ENCODE results near the gene TSPAN12.
"Not testable (repeated sequence)": the region's sequence is repeated elsewhere in the genome, so short reads cannot be mapped to it uniquely, and the experiment has no call there.

TSPAN12 gene

DNA sequence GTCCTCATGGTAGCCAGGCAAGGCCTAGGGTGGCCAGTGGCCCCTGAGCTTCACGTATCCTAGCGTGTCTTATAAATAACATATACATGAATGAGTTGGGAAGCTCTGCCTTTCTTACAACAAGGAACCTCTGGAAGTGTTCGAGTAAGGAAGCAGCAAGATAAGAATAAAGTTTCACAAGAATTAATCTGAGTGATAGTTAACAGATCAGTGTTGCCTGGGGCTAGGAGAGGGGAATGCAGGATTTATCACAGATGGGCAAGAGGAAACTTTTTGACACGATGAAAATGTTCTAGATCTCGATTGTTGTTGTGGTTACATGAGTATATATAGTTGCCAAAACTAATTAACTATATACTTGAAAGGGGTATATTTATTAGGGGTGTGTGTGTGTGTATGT is 74.2 kb downstream of the TSPAN12 start:
- 100% methylated on average over 1 of the region's 5 CpGs; no CpG with 5 or more reads in 1 of the 2 experiments for WGBS, 2 experiments (ENCODE audit: insufficient coverage in 2 of 2)
- Histone ChIP-seq H3K36me3 (ENCODE audit: control insufficient read depth, insufficient read depth, low read length) (no peaks in the 10 kb centered on the region), H3K9me3 (ENCODE audit: control insufficient read depth, low read length) (peaks cover 4% of the 10 kb centered on the region), H3K4me3 (ENCODE audit: extremely low read depth, insufficient read depth, low read length, poor library complexity, severe bottlenecking) (no peak overlapping the region), H3K4me1 (ENCODE audit: control insufficient read depth, insufficient read depth, low read length, poor library complexity, severe bottlenecking) (no peaks in the 10 kb centered on the region), H3K27ac (ENCODE audit: low read depth, low read length, severe bottlenecking) (no peak overlapping the region)

GRCh38 chr7:120783273-120783672 is 74.7 kb downstream of the TSPAN12 start:
- Histone ChIP-seq H3K4me1 (ENCODE audit: control insufficient read depth, insufficient read depth, low read length, poor library complexity, severe bottlenecking) (no peaks in the 10 kb centered on the region), H3K36me3 (ENCODE audit: control insufficient read depth, insufficient read depth, low read length) (no peaks in the 10 kb centered on the region), H3K4me3 (ENCODE audit: extremely low read depth, insufficient read depth, low read length, poor library complexity, severe bottlenecking) (no peak overlapping the region), H3K27ac (ENCODE audit: low read depth, low read length, severe bottlenecking) (no peak overlapping the region), H3K9me3 (ENCODE audit: control insufficient read depth, low read length) (peaks cover 4% of the 10 kb centered on the region)
- WGBS, 2 experiments (ENCODE audit: insufficient coverage in 2 of 2) = 92 to 100% methylated on average over 2 to 3 of the region's 6 CpGs

DNA sequence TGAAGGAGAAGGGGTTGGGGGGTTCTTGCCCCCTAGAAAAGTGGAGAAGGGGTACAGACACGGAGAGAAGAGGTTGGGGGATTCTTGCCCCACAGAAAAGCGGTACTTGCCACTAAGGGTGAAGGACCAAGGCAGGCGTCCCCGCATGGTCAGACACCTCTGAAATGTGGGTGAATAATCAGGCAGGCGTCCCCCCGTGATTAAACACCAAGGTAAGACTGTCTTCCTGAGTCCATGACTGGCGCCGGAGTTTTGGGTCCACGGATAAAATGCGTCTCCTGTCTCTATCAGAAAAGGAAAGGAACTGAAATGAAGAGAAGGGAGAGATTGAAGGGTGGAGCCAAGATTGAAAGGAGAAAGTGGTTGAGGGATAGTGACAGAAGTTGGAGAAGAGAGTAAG is 76.0 kb downstream of the TSPAN12 start:
- WGBS, 2 experiments (ENCODE audit: insufficient coverage in 2 of 2) = 92 to 93% methylated on average over 7 to 10 of the region's 10 CpGs
- not testable (repeated sequence) for H3K4me1 ChIP-seq (ENCODE audit: control insufficient read depth, insufficient read depth, low read length, poor library complexity, severe bottlenecking); H3K9me3 ChIP-seq (ENCODE audit: control insufficient read depth, low read length)

DNA sequence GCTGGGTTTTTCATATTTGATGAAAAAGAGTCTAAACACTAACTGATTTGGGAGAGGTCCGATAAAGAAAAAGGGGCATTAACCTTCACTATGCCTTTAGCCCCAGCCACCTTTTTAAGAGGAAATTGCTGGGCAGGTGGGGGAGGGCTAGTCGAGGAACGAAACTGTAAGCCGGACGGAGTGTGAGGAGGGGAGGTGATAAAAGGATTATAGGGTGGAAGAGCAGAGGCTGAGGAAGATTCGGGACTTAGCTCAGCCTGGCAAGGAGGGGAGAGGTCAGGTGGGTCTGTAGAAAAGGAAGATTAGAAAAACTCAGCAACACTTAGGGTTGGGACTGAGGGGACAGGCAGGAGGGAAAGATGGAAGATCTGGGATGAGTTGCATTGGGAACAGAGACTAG is 77.0 kb downstream of the TSPAN12 start:
- WGBS, 2 experiments (ENCODE audit: insufficient coverage in 2 of 2) = 76 to 86% methylated on average over 3 to 5 of the region's 6 CpGs
- H3K27ac ChIP-seq (ENCODE audit: low read depth, low read length, severe bottlenecking) = no peak overlapping the region

More for the DNA sequence above, 76.0 kb downstream of the TSPAN12 start:
- not testable (repeated sequence) for H3K4me3 ChIP-seq (ENCODE audit: extremely low read depth, insufficient read depth, low read length, poor library complexity, severe bottlenecking); H3K27ac ChIP-seq (ENCODE audit: low read depth, low read length, severe bottlenecking); H3K36me3 ChIP-seq (ENCODE audit: control insufficient read depth, insufficient read depth, low read length)

GRCh38 chr7:120780451-120780850 is 77.5 kb downstream of the TSPAN12 start:
- not testable (repeated sequence) for H3K9me3 ChIP-seq (ENCODE audit: control insufficient read depth, low read length); H3K27ac ChIP-seq (ENCODE audit: low read depth, low read length, severe bottlenecking); H3K36me3 ChIP-seq (ENCODE audit: control insufficient read depth, insufficient read depth, low read length); H3K4me1 ChIP-seq (ENCODE audit: control insufficient read depth, insufficient read depth, low read length, poor library complexity, severe bottlenecking); H3K4me3 ChIP-seq (ENCODE audit: extremely low read depth, insufficient read depth, low read length, poor library complexity, severe bottlenecking)
- WGBS, 2 experiments (ENCODE audit: insufficient coverage in 2 of 2) = 92 to 100% methylated on average over 2 to 6 of the region's 7 CpGs

More for the DNA sequence above, 77.0 kb downstream of the TSPAN12 start:
- Histone ChIP-seq H3K4me1 (ENCODE audit: control insufficient read depth, insufficient read depth, low read length, poor library complexity, severe bottlenecking) (no peaks in the 10 kb centered on the region), H3K36me3 (ENCODE audit: control insufficient read depth, insufficient read depth, low read length) (no peaks in the 10 kb centered on the region), H3K9me3 (ENCODE audit: control insufficient read depth, low read length) (peaks cover 4% of the 10 kb centered on the region), H3K4me3 (ENCODE audit: extremely low read depth, insufficient read depth, low read length, poor library complexity, severe bottlenecking) (no peak overlapping the region)

DNA sequence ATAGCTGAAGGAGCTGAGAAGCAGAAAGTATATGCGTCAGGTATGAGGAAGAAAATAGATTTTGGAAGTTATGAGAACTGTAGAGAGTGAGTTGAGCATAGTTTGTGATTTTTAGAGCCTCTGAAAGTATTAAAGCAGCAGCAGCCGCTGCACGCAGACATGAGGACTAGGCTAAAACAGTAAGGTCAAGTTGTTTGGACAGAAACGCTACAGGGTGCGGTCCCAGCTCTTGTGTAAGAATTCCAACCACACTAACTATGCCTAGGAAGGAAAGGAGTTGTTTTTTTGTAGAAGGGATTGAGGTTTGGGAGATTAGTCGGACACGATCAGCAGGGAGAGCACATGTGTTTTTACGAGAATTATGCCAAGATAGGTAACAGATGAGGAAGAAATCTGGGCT is 78.9 kb downstream of the TSPAN12 start:
- not testable (repeated sequence) for H3K9me3 ChIP-seq (ENCODE audit: control insufficient read depth, low read length); H3K36me3 ChIP-seq (ENCODE audit: control insufficient read depth, insufficient read depth, low read length); H3K4me3 ChIP-seq (ENCODE audit: extremely low read depth, insufficient read depth, low read length, poor library complexity, severe bottlenecking); H3K27ac ChIP-seq (ENCODE audit: low read depth, low read length, severe bottlenecking); H3K4me1 ChIP-seq (ENCODE audit: control insufficient read depth, insufficient read depth, low read length, poor library complexity, severe bottlenecking)
- WGBS, 2 experiments (ENCODE audit: insufficient coverage in 2 of 2) = 96 to 98% methylated on average over 4 to 5 of the region's 8 CpGs

DNA sequence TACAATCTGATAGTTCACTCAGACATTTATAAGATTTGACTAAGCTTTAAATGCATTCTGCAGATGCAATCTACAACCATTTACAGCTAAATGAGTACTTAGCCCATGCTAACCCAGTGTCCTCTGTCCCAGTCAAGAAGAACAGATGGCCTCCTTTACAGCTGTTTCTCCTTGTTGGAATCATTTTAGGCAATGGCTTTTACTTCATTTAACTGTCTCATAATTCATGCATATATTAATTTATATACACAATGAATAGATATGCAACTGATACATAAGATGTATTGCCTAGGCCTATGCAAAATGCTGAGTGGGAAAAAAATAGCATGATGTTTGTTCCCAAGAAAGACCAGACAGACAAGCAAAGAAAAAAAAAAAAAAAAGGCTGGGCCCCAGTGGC is 82.2 kb downstream of the TSPAN12 start:
- no peaks in the 10 kb centered on the region for H3K36me3 ChIP-seq (ENCODE audit: control insufficient read depth, insufficient read depth, low read length)
- no peak overlapping the region for H3K4me3 ChIP-seq (ENCODE audit: extremely low read depth, insufficient read depth, low read length, poor library complexity, severe bottlenecking)
- H3K4me1 ChIP-seq (ENCODE audit: control insufficient read depth, insufficient read depth, low read length, poor library complexity, severe bottlenecking) = no peaks in the 10 kb centered on the region
- H3K27ac ChIP-seq (ENCODE audit: low read depth, low read length, severe bottlenecking) = no peak overlapping the region
- no peaks in the 10 kb centered on the region for H3K9me3 ChIP-seq (ENCODE audit: control insufficient read depth, low read length)

DNA sequence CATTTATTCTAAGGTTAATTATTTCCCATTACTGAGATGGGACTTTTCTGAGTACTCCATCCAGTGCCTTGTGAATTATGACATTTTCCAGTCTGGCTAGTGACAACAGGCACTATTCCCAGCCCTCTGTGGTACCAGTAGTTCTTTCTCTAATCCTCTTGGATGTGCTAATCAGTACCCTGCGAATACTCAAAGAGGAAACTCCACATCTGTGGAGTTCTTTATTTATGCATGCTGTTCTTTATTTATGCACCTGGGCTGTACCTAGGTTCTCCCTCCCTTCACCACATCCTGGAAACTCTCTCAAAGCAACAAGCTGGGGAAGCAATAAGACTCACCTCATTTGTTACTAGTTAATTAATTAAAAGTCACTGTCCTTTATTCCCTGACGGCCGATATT is 83.5 kb downstream of the TSPAN12 start:
- H3K36me3 ChIP-seq (ENCODE audit: control insufficient read depth, insufficient read depth, low read length) = no peaks in the 10 kb centered on the region
- H3K27ac ChIP-seq (ENCODE audit: low read depth, low read length, severe bottlenecking) = no peak overlapping the region
- no peaks in the 10 kb centered on the region for H3K4me1 ChIP-seq (ENCODE audit: control insufficient read depth, insufficient read depth, low read length, poor library complexity, severe bottlenecking)
- no peaks in the 10 kb centered on the region for H3K9me3 ChIP-seq (ENCODE audit: control insufficient read depth, low read length)
- H3K4me3 ChIP-seq (ENCODE audit: extremely low read depth, insufficient read depth, low read length, poor library complexity, severe bottlenecking) = no peak overlapping the region
- 60% methylated on average over 1 of the region's 3 CpGs; no CpG with 5 or more reads in 1 of the 2 experiments for WGBS, 2 experiments (ENCODE audit: insufficient coverage in 2 of 2)

GRCh38 chr7:120770206-120770605 is 87.7 kb downstream of the TSPAN12 start:
- Histone ChIP-seq H3K4me3 (ENCODE audit: extremely low read depth, insufficient read depth, low read length, poor library complexity, severe bottlenecking) (no peak overlapping the region), H3K4me1 (ENCODE audit: control insufficient read depth, insufficient read depth, low read length, poor library complexity, severe bottlenecking) (no peaks in the 10 kb centered on the region), H3K27ac (ENCODE audit: low read depth, low read length, severe bottlenecking) (no peak overlapping the region), H3K9me3 (ENCODE audit: control insufficient read depth, low read length) (no peaks in the 10 kb centered on the region), H3K36me3 (ENCODE audit: control insufficient read depth, insufficient read depth, low read length) (no peaks in the 10 kb centered on the region)
- 100% methylated on average over 2 of the region's 3 CpGs for WGBS, 2 experiments (ENCODE audit: insufficient coverage in 2 of 2)

DNA sequence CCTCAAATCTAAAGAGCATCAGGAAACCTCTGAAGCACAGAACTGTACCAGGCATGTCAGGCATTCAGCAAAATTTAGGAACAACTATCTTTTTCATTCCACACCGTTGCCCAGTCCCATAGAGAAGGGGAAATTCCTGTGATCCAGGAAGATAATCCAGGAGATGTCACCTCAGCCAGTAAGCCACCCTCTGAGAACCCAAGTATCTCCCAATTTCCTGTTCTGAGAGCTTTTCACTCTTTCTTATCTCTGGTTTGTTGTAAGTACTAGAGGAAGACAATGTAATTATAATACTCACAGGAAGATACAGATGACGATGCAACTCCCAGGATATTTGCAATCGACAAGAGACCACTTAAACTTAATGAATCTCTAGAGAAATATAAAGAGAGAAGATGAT is 97.1 kb downstream of the TSPAN12 start:
- Histone ChIP-seq H3K4me3 (ENCODE audit: extremely low read depth, insufficient read depth, low read length, poor library complexity, severe bottlenecking) (no peak overlapping the region), H3K27ac (ENCODE audit: low read depth, low read length, severe bottlenecking) (no peak overlapping the region), H3K9me3 (ENCODE audit: control insufficient read depth, low read length) (no peaks in the 10 kb centered on the region), H3K4me1 (ENCODE audit: control insufficient read depth, insufficient read depth, low read length, poor library complexity, severe bottlenecking) (no peaks in the 10 kb centered on the region), H3K36me3 (ENCODE audit: control insufficient read depth, insufficient read depth, low read length) (no peaks in the 10 kb centered on the region)
- 60 to 73% methylated on average over 1 to 3 of the region's 3 CpGs for WGBS, 2 experiments (ENCODE audit: insufficient coverage in 2 of 2)

DNA sequence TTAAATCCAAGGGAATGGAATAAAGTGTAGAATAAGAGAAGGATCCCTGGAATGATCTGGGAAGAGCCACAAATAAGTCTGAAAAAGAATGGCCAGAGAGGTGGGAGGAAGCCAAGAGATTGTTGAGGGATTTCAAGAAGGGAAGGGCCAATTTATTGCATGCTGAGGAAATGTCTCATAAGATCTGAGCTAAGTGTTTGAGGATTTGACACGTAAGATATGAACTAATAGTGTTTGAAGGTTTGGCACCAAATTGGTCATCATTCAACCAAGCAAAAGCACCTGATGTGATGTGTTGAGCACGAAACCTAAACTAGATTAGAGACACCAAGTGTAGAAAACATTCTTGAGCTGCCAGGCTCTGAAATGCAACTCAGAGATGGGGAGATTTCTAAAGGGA is 97.9 kb downstream of the TSPAN12 start:
- Histone ChIP-seq H3K36me3 (ENCODE audit: control insufficient read depth, insufficient read depth, low read length) (no peaks in the 10 kb centered on the region), H3K9me3 (ENCODE audit: control insufficient read depth, low read length) (no peaks in the 10 kb centered on the region), H3K27ac (ENCODE audit: low read depth, low read length, severe bottlenecking) (no peak overlapping the region), H3K4me3 (ENCODE audit: extremely low read depth, insufficient read depth, low read length, poor library complexity, severe bottlenecking) (no peak overlapping the region), H3K4me1 (ENCODE audit: control insufficient read depth, insufficient read depth, low read length, poor library complexity, severe bottlenecking) (no peaks in the 10 kb centered on the region)
- 86 to 100% methylated on average over 1 of the region's 2 CpGs for WGBS, 2 experiments (ENCODE audit: insufficient coverage in 2 of 2)

GRCh38 chr7:120743128-120743527 is 114.8 kb downstream of the TSPAN12 start:
- WGBS, 2 experiments (ENCODE audit: insufficient coverage in 2 of 2) = 88 to 95% methylated on average over 2 of the region's 3 CpGs
- Histone ChIP-seq H3K36me3 (ENCODE audit: control insufficient read depth, insufficient read depth, low read length) (no peaks in the 10 kb centered on the region), H3K4me1 (ENCODE audit: control insufficient read depth, insufficient read depth, low read length, poor library complexity, severe bottlenecking) (peaks cover 3% of the 10 kb centered on the region), H3K27ac (ENCODE audit: low read depth, low read length, severe bottlenecking) (no peak overlapping the region), H3K9me3 (ENCODE audit: control insufficient read depth, low read length) (no peaks in the 10 kb centered on the region), H3K4me3 (ENCODE audit: extremely low read depth, insufficient read depth, low read length, poor library complexity, severe bottlenecking) (no peak overlapping the region)
